MM.1S (cell line): ENCODE results near the gene MACROD2.

Experiments
- DNase-seq: peaks from one replicate; pipeline ENCODE4 v3.0.0-alpha.2; 2015
- H2AFZ ChIP-seq: fragments of 300-600 bp; sonication (generic); 2 replicates; pipeline ENCODE4 v1.6.0; 2016; ENCODE audit warnings: antibody characterized with exemption, low read length
- H3F3A ChIP-seq: fragments of 300-600 bp; sonication (generic); 2 replicates; pipeline ENCODE4 v1.6.1; 2016; ENCODE audit warnings: mild to moderate bottlenecking, antibody characterized with exemption, low read length, moderate library complexity, mixed read lengths; ENCODE audit not compliant: insufficient read depth
- H3K27ac ChIP-seq: fragments of 300-600 bp; sonication (generic); 2 replicates; pipeline ENCODE4 v1.5.1; 2016; ENCODE audit warnings: mild to moderate bottlenecking, low read length
- H3K27me3 ChIP-seq: fragments of 300-600 bp; sonication (generic); replicated peaks from 2 replicates; pipeline ENCODE4 v1.6.0; 2016; ENCODE audit warnings: low read length; ENCODE audit not compliant: insufficient read depth
- H3K36me3 ChIP-seq: fragments of 300-600 bp; sonication (generic); replicated peaks from 2 replicates; pipeline ENCODE4 v1.6.1; 2016; ENCODE audit warnings: mild to moderate bottlenecking, low read length, mixed read lengths; ENCODE audit not compliant: insufficient read depth
- H3K4me1 ChIP-seq: fragments of 300-600 bp; sonication (generic); 2 replicates; pipeline ENCODE4 v1.6.1; 2016; ENCODE audit warnings: low read length, mixed read lengths
- H3K4me2 ChIP-seq: fragments of 300-600 bp; sonication (generic); 2 replicates; pipeline ENCODE4 v1.6.0; 2016; ENCODE audit warnings: low read depth, low read length
- H3K4me3 ChIP-seq: fragments of 300-600 bp; sonication (generic); 2 replicates; pipeline ENCODE4 v1.5.1; 2016; ENCODE audit warnings: low read length, mixed read lengths
- H3K79me2 ChIP-seq: fragments of 300-600 bp; sonication (generic); 2 replicates; pipeline ENCODE4 v1.6.1; 2016; ENCODE audit warnings: mixed run types, low read length, mixed read lengths
- H3K9ac ChIP-seq: fragments of 300-600 bp; sonication (generic); 2 replicates; pipeline ENCODE4 v1.6.1; 2016; ENCODE audit warnings: low read length, mixed read lengths
- H3K9me2 ChIP-seq: fragments of 300-600 bp; sonication (generic); replicated peaks from 2 replicates; pipeline ENCODE4 v1.6.1; 2016; ENCODE audit warnings: mild to moderate bottlenecking, low read length, mixed read lengths; ENCODE audit not compliant: insufficient read depth
- H3K9me3 ChIP-seq: fragments of 300-600 bp; sonication (generic); replicated peaks from 2 replicates; pipeline ENCODE4 v1.6.1; 2016; ENCODE audit warnings: mild to moderate bottlenecking, low read length, mixed read lengths; ENCODE audit not compliant: insufficient read depth
- H4K20me1 ChIP-seq: fragments of 300-600 bp; sonication (generic); 2 replicates; pipeline ENCODE4 v1.6.1; 2016; ENCODE audit warnings: mild to moderate bottlenecking, low read length, moderate library complexity, mixed read lengths; ENCODE audit not compliant: insufficient read depth
- EZH2 ChIP-seq: fragments of 300-600 bp; sonication (generic); optimal IDR thresholded peaks from 2 replicates; pipeline ENCODE3; 2017; ENCODE audit warnings: low read depth, mild to moderate bottlenecking, antibody characterized with exemption, low read length, mixed read lengths
- EZH2phosphoT487 ChIP-seq: fragments of 300-600 bp; sonication (generic); IDR thresholded peaks from 2 replicates; pipeline ENCODE4 v1.6.1; 2018; ENCODE audit warnings: antibody characterized with exemption, low read length
- TF ChIP-seq, protein P1 (sequence below): fragments of 300-600 bp; sonication (generic); IDR thresholded peaks from 2 replicates; pipeline ENCODE4 v1.5.1; 2016; ENCODE audit warnings: antibody characterized with exemption, low read length, mixed read lengths

Gene MACROD2

DNA sequence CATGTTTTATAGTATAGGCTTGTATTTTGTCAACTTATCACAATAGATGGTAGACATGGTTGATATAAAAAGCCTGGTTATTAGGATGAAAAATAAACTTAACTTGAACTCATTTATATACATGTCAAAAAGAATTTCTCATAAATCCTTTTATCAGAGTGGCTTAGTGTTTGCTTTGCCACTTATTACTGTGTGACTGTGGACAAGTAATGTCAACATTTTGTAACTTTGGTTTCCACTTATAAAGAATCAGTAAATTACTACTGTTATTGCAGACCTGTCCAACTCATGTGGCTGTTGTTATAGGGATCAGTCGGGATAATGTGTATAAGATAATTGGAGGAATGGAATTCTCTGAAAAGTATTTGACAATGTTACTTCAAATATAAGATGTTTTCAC is 1236.9 kb downstream of the MACROD2 start:
- no peak overlapping the region for H3K27ac ChIP-seq
- DNase-seq: no peak
- no peak overlapping the region for H2AFZ ChIP-seq
- H3K36me3 ChIP-seq: no peaks in the 10 kb centered on the region
- H3F3A ChIP-seq: no peaks in the 10 kb centered on the region
- H3K4me1 ChIP-seq: no peaks in the 10 kb centered on the region
- H4K20me1 ChIP-seq: no peaks in the 10 kb centered on the region
- TF ChIP-seq, protein P1, sequence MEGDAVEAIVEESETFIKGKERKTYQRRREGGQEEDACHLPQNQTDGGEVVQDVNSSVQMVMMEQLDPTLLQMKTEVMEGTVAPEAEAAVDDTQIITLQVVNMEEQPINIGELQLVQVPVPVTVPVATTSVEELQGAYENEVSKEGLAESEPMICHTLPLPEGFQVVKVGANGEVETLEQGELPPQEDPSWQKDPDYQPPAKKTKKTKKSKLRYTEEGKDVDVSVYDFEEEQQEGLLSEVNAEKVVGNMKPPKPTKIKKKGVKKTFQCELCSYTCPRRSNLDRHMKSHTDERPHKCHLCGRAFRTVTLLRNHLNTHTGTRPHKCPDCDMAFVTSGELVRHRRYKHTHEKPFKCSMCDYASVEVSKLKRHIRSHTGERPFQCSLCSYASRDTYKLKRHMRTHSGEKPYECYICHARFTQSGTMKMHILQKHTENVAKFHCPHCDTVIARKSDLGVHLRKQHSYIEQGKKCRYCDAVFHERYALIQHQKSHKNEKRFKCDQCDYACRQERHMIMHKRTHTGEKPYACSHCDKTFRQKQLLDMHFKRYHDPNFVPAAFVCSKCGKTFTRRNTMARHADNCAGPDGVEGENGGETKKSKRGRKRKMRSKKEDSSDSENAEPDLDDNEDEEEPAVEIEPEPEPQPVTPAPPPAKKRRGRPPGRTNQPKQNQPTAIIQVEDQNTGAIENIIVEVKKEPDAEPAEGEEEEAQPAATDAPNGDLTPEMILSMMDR: no peak
- TF ChIP-seq EZH2phosphoT487 (no peak), EZH2 (no peak)
- H3K79me2 ChIP-seq: no peaks in the 10 kb centered on the region
- no peak overlapping the region for H3K9ac ChIP-seq
- H3K9me3 ChIP-seq: no peaks in the 10 kb centered on the region
- no peaks in the 10 kb centered on the region for H3K27me3 ChIP-seq
- no peak overlapping the region for H3K4me3 ChIP-seq
- no peaks in the 10 kb centered on the region for H3K9me2 ChIP-seq
- no peak overlapping the region for H3K4me2 ChIP-seq

DNA sequence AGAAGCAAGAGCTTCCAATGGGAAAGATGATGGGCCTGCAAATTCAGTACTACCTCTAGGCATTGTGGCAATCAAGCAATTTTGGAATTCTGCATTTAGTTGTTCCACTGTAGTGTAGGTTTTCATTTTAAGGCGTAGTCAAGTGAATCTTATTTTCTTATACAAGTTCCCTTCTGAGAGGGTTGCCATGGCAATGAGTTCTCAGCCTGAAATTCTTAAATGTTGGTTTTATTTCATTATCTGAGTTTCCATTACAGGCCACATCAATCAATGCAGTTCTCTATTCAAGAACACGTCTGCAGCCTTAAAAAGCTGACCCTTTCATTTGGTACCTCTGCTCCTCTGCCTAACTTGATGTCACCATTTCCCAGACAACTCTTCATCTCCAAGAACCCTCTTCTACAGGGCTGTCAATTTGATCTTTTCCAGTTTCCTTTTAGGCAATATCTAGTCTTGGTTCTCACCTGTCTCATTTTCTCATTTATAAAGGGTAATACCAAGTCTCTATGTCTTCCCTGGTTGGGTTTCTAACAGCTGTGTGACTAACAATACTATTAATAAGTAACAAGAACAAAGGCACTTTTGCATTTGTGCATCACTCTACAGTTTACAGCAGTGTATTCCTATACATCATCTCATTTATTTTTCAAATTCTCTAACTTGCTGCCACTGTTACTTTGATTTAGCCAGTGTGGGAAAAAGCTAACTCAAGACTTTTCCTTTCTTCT is 1240.3 kb downstream of the MACROD2 start:
- Histone ChIP-seq H3K4me3 (no peak overlapping the region), H3K9ac (no peak overlapping the region), H2AFZ (no peak overlapping the region), H3K9me2 (no peaks in the 10 kb centered on the region), H3K27me3 (no peaks in the 10 kb centered on the region), H3K9me3 (no peaks in the 10 kb centered on the region), H4K20me1 (no peaks in the 10 kb centered on the region), H3K79me2 (no peaks in the 10 kb centered on the region), H3F3A (no peaks in the 10 kb centered on the region), H3K4me2 (no peak overlapping the region), H3K36me3 (no peaks in the 10 kb centered on the region), H3K27ac (no peak overlapping the region), H3K4me1 (no peaks in the 10 kb centered on the region)
- no peak for DNase-seq
- TF ChIP-seq EZH2 (no peak), EZH2phosphoT487 (no peak)
- TF ChIP-seq, protein P1: no peak

DNA sequence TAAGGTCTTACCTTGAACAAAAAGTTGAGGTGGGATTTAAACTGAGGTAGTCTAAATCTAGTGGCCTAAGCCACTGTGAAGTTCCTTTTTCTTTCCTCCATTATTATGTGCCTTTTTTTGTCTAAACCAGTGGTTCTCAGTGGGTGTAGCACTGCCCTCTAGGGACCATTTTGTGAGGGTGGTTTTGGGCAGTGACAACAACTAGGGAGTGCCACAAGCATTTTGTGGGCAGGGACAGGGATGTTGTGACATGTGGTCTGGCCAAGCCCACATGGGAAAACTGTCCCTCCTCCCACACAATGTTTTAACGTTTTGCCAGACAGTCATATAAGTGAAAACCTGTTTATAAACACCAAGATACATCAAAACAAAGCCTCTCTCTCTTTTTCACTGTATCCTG is 1241.5 kb downstream of the MACROD2 start:
- Histone ChIP-seq H3K9ac (no peak overlapping the region), H2AFZ (no peak overlapping the region), H3K4me1 (no peaks in the 10 kb centered on the region), H3K4me3 (no peak overlapping the region), H3F3A (no peaks in the 10 kb centered on the region), H3K9me2 (no peaks in the 10 kb centered on the region), H3K9me3 (no peaks in the 10 kb centered on the region), H3K27ac (no peak overlapping the region), H3K36me3 (no peaks in the 10 kb centered on the region), H3K79me2 (no peaks in the 10 kb centered on the region), H3K4me2 (no peak overlapping the region), H4K20me1 (no peaks in the 10 kb centered on the region), H3K27me3 (no peaks in the 10 kb centered on the region)
- peak; percentile 43 for DNase-seq
- TF ChIP-seq, protein P1: peak; percentile 69
- no peak for TF ChIP-seq EZH2
